ENCODE results near the gene ARHGAP42. TPM values are rescaled to one million over a fixed set of nuclear protein-coding genes. Genes with fewer than 3 reads are reported as not detected.

ARHGAP42 gene
- total and polyA plus RNA-seq, 2 of the 4 experiments (the other 2 are of a cell fraction) = 2.9 to 7.3 TPM

DNA sequence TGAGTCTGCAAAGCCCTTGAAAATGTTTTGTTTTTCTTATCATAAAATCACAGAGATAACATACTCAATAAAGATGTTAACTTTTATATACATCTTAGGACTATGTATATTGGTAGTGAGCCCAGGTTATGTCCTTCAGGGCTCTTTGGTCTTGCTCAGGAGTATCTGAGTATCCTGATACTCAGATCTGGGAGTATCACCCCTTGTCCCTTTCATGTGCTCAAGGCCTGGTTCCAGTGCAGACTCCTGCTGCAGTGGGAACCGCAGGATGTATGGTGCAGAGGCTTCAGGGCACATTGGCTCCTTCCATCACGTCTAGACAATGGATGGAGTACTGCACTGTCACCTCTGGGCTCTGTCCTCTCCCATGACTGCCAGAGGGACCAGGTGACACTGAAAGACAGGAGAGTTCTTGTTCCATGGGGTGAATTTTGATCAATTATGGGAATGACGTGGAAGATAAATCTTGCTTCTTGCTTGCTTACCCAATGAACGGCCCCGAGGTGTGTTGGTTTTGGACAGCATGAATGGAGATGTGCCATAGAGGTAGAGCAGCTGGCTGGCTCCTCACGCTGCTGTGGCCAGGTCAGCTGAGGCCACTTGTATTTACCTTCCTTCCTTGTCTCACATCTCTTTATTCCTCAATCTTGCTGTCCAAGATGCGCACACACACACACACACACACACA lies 215.5 kb downstream of the ARHGAP42 start:
- H4K91ac ChIP-seq (ENCODE audit: insufficient read depth, low read depth, low read length) = no peak overlapping the region
- no peak overlapping the region for H2AFZ ChIP-seq (replicated peaks; ENCODE audit: low read length, poor library complexity)
- no peak overlapping the region; the same call in 1 of the 2 replicates for H2AK5ac ChIP-seq (ENCODE audit: low read depth, low read length)
- H3K9ac ChIP-seq (ENCODE audit: low read depth, low read length) = no peak overlapping the region
- no peak overlapping the region for H3K4me2 ChIP-seq (ENCODE audit: low read depth, low read length)
- TF ChIP-seq FOS (IDR thresholded peaks at IDR 0.05; ENCODE audit: low read depth, low read length) = no peak
- TF ChIP-seq SMC3 (IDR thresholded peaks at IDR 0.05; ENCODE audit: low read depth, low read length) = no peak
- TF ChIP-seq RFX5 (IDR thresholded peaks at IDR 0.05; ENCODE audit: low read depth, low read length) = no peak
- TF ChIP-seq RAD21 (IDR thresholded peaks at IDR 0.05; ENCODE audit: low read length) = no peak
- no peak for TF ChIP-seq MAFK (IDR thresholded peaks at IDR 0.05; ENCODE audit: low read depth, low read length)
- TF ChIP-seq RCOR1 (IDR thresholded peaks at IDR 0.05; ENCODE audit: insufficient replicate concordance, low read length) = no peak
- no peak for TF ChIP-seq CEBPB (IDR thresholded peaks at IDR 0.05; ENCODE audit: low read depth, low read length)
- no peak for TF ChIP-seq BHLHE40 (IDR thresholded peaks at IDR 0.05; ENCODE audit: low read depth, low read length)
- TF ChIP-seq POLR2A (IDR thresholded peaks at IDR 0.05; ENCODE audit: low read depth, low read length) = no peak
- no peak for ATAC-seq (ENCODE audit: low read depth)
- H2BK15ac ChIP-seq (ENCODE audit: low read depth, low read length) = no peak overlapping the region
- H3K27ac ChIP-seq (ENCODE audit: insufficient read depth, low read length) = no peak overlapping the region
- no peak overlapping the region for H3K14ac ChIP-seq (replicated peaks; ENCODE audit: low read depth, low read length)
- H3K4me3 ChIP-seq (ENCODE audit: insufficient read depth, low read depth, low read length) = no peak overlapping the region
- H2BK120ac ChIP-seq (ENCODE audit: low read depth, low read length) = no peak overlapping the region
- no peaks in the 10 kb centered on the region for H3K9me3 ChIP-seq (ENCODE audit: control insufficient read depth, insufficient read depth, low read length)
- intact Hi-C loops (cut with micrococcal nuclease) = no loop called here
- no peak overlapping the region for H2BK5ac ChIP-seq (ENCODE audit: low read depth, low read length, poor library complexity, severe bottlenecking)
- H3K9me1 ChIP-seq (ENCODE audit: insufficient read depth, low read length) = peaks cover 3% of the 10 kb centered on the region; the same call in 1 of the 2 replicates
- no peak overlapping the region for H4K5ac ChIP-seq (ENCODE audit: low read depth, low read length)
- CTCF ChIA-PET = no interaction called here
- in situ Hi-C loops (cut with MboI; ENCODE audit: low sequenced_read_pairs) = no loop called here
- 90% methylated on average over 2 of the region's 7 CpGs; no CpG with 5 or more reads in 1 of the 2 experiments for WGBS, 2 experiments (ENCODE audit: extremely low coverage in 2 of 2, insufficient read length in 1 of 2)
- no peak overlapping the region for H2AK9ac ChIP-seq (replicated peaks; ENCODE audit: low read depth, low read length, poor library complexity)
- H3K27me3 ChIP-seq (ENCODE audit: control insufficient read depth, insufficient read depth, low read length) = no peaks in the 10 kb centered on the region
- H3K23ac ChIP-seq (ENCODE audit: low read depth, low read length) = no peak overlapping the region
- no peak overlapping the region for H4K8ac ChIP-seq (ENCODE audit: low read depth in 2 of 2, low read length in 2 of 2)
- no peak overlapping the region for H3K56ac ChIP-seq (ENCODE audit: extremely low read depth, insufficient read depth, low read length)
- dilution Hi-C loops (cut with HindIII; ENCODE audit: low sequenced_read_pairs, unreplicated experiment) = no loop called here
- POLR2A ChIA-PET (ENCODE audit: unreplicated experiment) = no interaction called here
- H3K4me1 ChIP-seq (ENCODE audit: control insufficient read depth, insufficient read depth, low read length) = no peaks in the 10 kb centered on the region
- no peak for DNase-seq
- no peak overlapping the region for H3K18ac ChIP-seq (ENCODE audit: low read depth, low read length)
- H3K79me1 ChIP-seq (ENCODE audit: low read depth in 1 of 2, low read length in 2 of 2) = peaks cover 0 to 2% of the 10 kb centered on the region in 2 experiments; a peak in 3 of 4 replicates
- BruUV-seq (replicated peaks) = no TSS peak
- no peak overlapping the region for H2BK20ac ChIP-seq (ENCODE audit: low read depth, low read length)
- H3K36me3 ChIP-seq (ENCODE audit: control insufficient read depth, insufficient read depth, low read length) = no peaks in the 10 kb centered on the region
- H4K20me1 ChIP-seq (ENCODE audit: insufficient read depth, low read length) = no peaks in the 10 kb centered on the region
- H3K4ac ChIP-seq (ENCODE audit: low read depth, low read length) = no peak overlapping the region

All from IMR-90 (cell line).